Endothelial cell of umbilical vein (primary cell): Measurements from ENCODE around the gene GLOD4. TPM values are rescaled to one million over a fixed set of nuclear protein-coding genes. Genes with fewer than 3 reads are reported as not detected.

Experiments
- BruUV-seq: library from RNA; stranded (reverse); fragments of 400-500 nt; replicated peaks from 2 replicates; lab custom pipeline; 2021; lab: Mats Ljungman, UMichigan
- CTCF ChIA-PET: fragments of 300-600, 350-600 bp; sonication (Branson Sonifier 250); formaldehyde crosslinking; loops from one replicate; lab custom pipeline; 2021; ENCODE audit warnings: antibody characterized with exemption, inconsistent platforms; lab: Charles Lee
- POLR2A ChIA-PET: fragments of 300-600, 350-600 bp; sonication (Branson Sonifier 250); formaldehyde crosslinking; loops from one replicate; lab custom pipeline; 2021; ENCODE audit warnings: antibody characterized with exemption, inconsistent platforms; lab: Charles Lee
- DNase-seq: peaks from one replicate; pipeline ENCODE4 v3.0.0-alpha.2; 2011; ENCODE audit warnings: low read depth, low spot score
- FAIRE-seq: peaks from 2 replicates; lab custom pipeline; 2011; peaks lifted over from hg19 to GRCh38; lab: Jason Lieb, UNC
- H2AFZ ChIP-seq: 2 replicates; pipeline ENCODE4 v1.6.0; 2012; ENCODE audit warnings: low read depth, low read length, control low read depth, inconsistent platforms
- H3K27ac ChIP-seq: 2 replicates; pipeline ENCODE4 v1.5.1; 2011; ENCODE audit warnings: low read depth, mild to moderate bottlenecking, control low read depth, low read length, moderate library complexity; ENCODE audit not compliant: insufficient read depth
- H3K27me3 ChIP-seq, 2 experiments: 2 replicates each; pipeline versions ENCODE4 v1.6.0 to v1.6.1; 2011; ENCODE audit warnings: low read length in 2 of 2, mixed read lengths in 1 of 2; ENCODE audit not compliant: control insufficient read depth in 2 of 2, insufficient read depth in 2 of 2
- H3K36me3 ChIP-seq, 2 experiments: 2 replicates in 1 of 2; 3 replicates in 1 of 2; pipeline ENCODE4 v1.5.1; 2011; ENCODE audit warnings: low read length in 2 of 2, mild to moderate bottlenecking in 1 of 2, moderate library complexity in 1 of 2; ENCODE audit not compliant: control insufficient read depth in 2 of 2, insufficient read depth in 2 of 2; ENCODE audit errors: extremely low read depth in 1 of 2
- H3K4me1 ChIP-seq: 3 replicates; pipeline ENCODE4 v1.5.1; 2011; ENCODE audit warnings: mild to moderate bottlenecking, low read length; ENCODE audit not compliant: control insufficient read depth, insufficient read depth; ENCODE audit errors: extremely low read depth
- H3K4me2 ChIP-seq: 2 replicates; pipeline ENCODE4 v1.6.1; 2011; ENCODE audit warnings: low read length, control low read depth, mixed read lengths; ENCODE audit not compliant: insufficient read depth
- H3K4me3 ChIP-seq, 3 experiments: fragments of 200-600 bp in 1 of 3; sonication (generic), shearing (Covaris generic) in 1 of 3; replicated peaks in 1 of 3; 2 replicates each; pipeline ENCODE4 v1.5.1; 2011 to 2016; ENCODE audit warnings: control low read depth in 3 of 3, low read length in 3 of 3, mild to moderate bottlenecking in 2 of 3, inconsistent platforms in 1 of 3, low read depth in 1 of 3, moderate library complexity in 1 of 3; ENCODE audit not compliant: insufficient read depth in 1 of 3
- H3K79me2 ChIP-seq: 2 replicates; pipeline ENCODE4 v1.6.0; 2012; ENCODE audit warnings: low read length, inconsistent platforms; ENCODE audit not compliant: control insufficient read depth, insufficient read depth
- H3K9ac ChIP-seq: replicated peaks from 2 replicates; pipeline ENCODE3; 2011; ENCODE audit warnings: low read length, control low read depth; ENCODE audit not compliant: insufficient read depth; ENCODE audit errors: extremely low read depth
- H3K9me1 ChIP-seq: replicated peaks from 3 replicates; pipeline ENCODE4 v1.6.0; 2011; ENCODE audit warnings: mild to moderate bottlenecking, low read length; ENCODE audit not compliant: control insufficient read depth, insufficient read depth; ENCODE audit errors: extremely low read depth
- H3K9me3 ChIP-seq: replicated peaks from 2 replicates; pipeline ENCODE4 v1.5.1; 2012; ENCODE audit warnings: low read length, inconsistent platforms; ENCODE audit not compliant: control insufficient read depth, insufficient read depth
- H4K20me1 ChIP-seq: replicated peaks from 2 replicates; pipeline ENCODE3; 2011; ENCODE audit warnings: mild to moderate bottlenecking, low read length; ENCODE audit not compliant: control insufficient read depth, insufficient read depth; ENCODE audit errors: extremely low read depth
- EZH2 ChIP-seq: IDR thresholded peaks from 2 replicates; pipeline ENCODE4 v1.6.1; 2012; ENCODE audit warnings: borderline replicate concordance, low read depth, mild to moderate bottlenecking, moderate library complexity, low read length, inconsistent platforms; ENCODE audit not compliant: severe bottlenecking
- FOS ChIP-seq: IDR thresholded peaks from 2 replicates; pipeline ENCODE4 v1.6.1; 2011; ENCODE audit warnings: mild to moderate bottlenecking, low read length, moderate library complexity, borderline replicate concordance; ENCODE audit not compliant: insufficient read depth
- JUN ChIP-seq: IDR thresholded peaks from 2 replicates; pipeline ENCODE4 v1.6.1; 2011; ENCODE audit warnings: borderline replicate concordance, low read depth; ENCODE audit not compliant: insufficient read length, insufficient read depth
- MAX ChIP-seq: IDR thresholded peaks from 2 replicates; pipeline ENCODE4 v1.6.1; 2011; ENCODE audit not compliant: insufficient read depth, insufficient read length
- MYC ChIP-seq: IDR thresholded peaks from one replicate; pipeline ENCODE4 v1.6.1; 2011; ENCODE audit warnings: mild to moderate bottlenecking, low read depth, low read length
- dilution Hi-C: fragments of 300-500 bp; cut with MboI; formaldehyde crosslinking; loops from one replicate; pipeline ENCODE4 v1.15.0; 2019; ENCODE audit warnings: low sequenced_read_pairs; ENCODE audit not compliant: extremely low pct_ligation_motif_present
- intact Hi-C: fragments of 100-400 bp; cut with micrococcal nuclease; formaldehyde crosslinking; loops from one replicate; pipeline ENCODE4 v1.10.0; 2022
- polyA plus RNA-seq, 4 experiments: library from polyadenylated mRNA; depleted of rRNA in 3 of 4; stranded (reverse) in 3 of 4; unstranded in 1 of 4; fragments of >200 nt; gene quantifications; 2 replicates each; pipeline versions ENCODE4 v1.2.1 to v1.2.3, GENCODE V29; 2011 to 2012; ENCODE audit warnings: missing spikeins in 1 of 4
- total RNA-seq: library from RNA; stranded (reverse); gene quantifications from 2 replicates; pipeline ENCODE4 v1.2.3, GENCODE V29; 2021
- TF ChIP-seq, protein P1 (sequence below), 2 donors: IDR thresholded peaks; 1 replicate in 1 of 2; 2 replicates in 1 of 2; pipeline ENCODE4 v1.5.1; 2011; ENCODE audit warnings: low read length in 2 of 2, mild to moderate bottlenecking in 2 of 2, moderate library complexity in 2 of 2, control low read depth in 1 of 2, inconsistent platforms in 1 of 2, low read depth in 1 of 2; ENCODE audit not compliant: insufficient read depth in 1 of 2; ENCODE audit errors: extremely low read depth in 1 of 2

GLOD4 gene
- total and polyA plus RNA-seq, 2 donors (not counting 3 experiments of a cell fraction or from before 2014, with no cell fraction given), result 41.3 to 84.2 TPM

- Histone ChIP-seq H3K4me1 (no peaks in the 10 kb centered on the region), H3K36me3 (peaks cover 0 to 12% of the 10 kb centered on the region in 2 experiments), H3K4me2 (no peak overlapping the region), H2AFZ (no peak overlapping the region), H3K9me1 (no peaks in the 10 kb centered on the region), H3K27ac (no peak overlapping the region), H3K27me3 (no peaks in the 10 kb centered on the region), H3K9me3 (no peaks in the 10 kb centered on the region), H3K4me3 (no peak overlapping the region), H4K20me1 (no peaks in the 10 kb centered on the region), H3K79me2 (no peaks in the 10 kb centered on the region), H3K9ac (no peak overlapping the region)
- DNase-seq (no peak), FAIRE-seq (no peak)
- ChIA-PET POLR2A (no interaction called here), CTCF (no interaction called here)
- dilution Hi-C loops (no loop called here), intact Hi-C loops (no loop called here)
- no TSS peak for BruUV-seq
- TF ChIP-seq FOS, result no peak
- no peak for TF ChIP-seq JUN
- TF ChIP-seq, protein P1, sequence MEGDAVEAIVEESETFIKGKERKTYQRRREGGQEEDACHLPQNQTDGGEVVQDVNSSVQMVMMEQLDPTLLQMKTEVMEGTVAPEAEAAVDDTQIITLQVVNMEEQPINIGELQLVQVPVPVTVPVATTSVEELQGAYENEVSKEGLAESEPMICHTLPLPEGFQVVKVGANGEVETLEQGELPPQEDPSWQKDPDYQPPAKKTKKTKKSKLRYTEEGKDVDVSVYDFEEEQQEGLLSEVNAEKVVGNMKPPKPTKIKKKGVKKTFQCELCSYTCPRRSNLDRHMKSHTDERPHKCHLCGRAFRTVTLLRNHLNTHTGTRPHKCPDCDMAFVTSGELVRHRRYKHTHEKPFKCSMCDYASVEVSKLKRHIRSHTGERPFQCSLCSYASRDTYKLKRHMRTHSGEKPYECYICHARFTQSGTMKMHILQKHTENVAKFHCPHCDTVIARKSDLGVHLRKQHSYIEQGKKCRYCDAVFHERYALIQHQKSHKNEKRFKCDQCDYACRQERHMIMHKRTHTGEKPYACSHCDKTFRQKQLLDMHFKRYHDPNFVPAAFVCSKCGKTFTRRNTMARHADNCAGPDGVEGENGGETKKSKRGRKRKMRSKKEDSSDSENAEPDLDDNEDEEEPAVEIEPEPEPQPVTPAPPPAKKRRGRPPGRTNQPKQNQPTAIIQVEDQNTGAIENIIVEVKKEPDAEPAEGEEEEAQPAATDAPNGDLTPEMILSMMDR (IDR thresholded peaks at IDR 0.05; ENCODE audit: extremely low read depth in 1 of 2, insufficient read depth in 1 of 2, low read depth in 1 of 2, low read length in 2 of 2), result no peak
- TF ChIP-seq MYC, result no peak
- TF ChIP-seq MAX, result no peak
- TF ChIP-seq EZH2, result no peak
Measured at GRCh38 chr17:826778-827177, 44.7 kb upstream of the GLOD4 start.
